Keratinocyte (primary cell): ENCODE measurements around the gene ZNF202. TPM values are rescaled to one million over a fixed set of nuclear protein-coding genes. Genes with fewer than 3 reads are reported as not detected.

Source experiments
- DNase-seq: peaks from one replicate; pipeline ENCODE4 v3.0.0-alpha.2; 2011; ENCODE audit warnings: low read depth, missing footprints, low spot score
- FAIRE-seq: peaks from 2 replicates; lab custom pipeline; 2011; peaks lifted over from hg19 to GRCh38; lab: Jason Lieb, UNC
- H2AFZ ChIP-seq: 2 replicates; pipeline ENCODE4 v1.6.0; 2012; ENCODE audit warnings: low read length, control low read depth, inconsistent platforms; ENCODE audit not compliant: control insufficient read depth
- H3K27ac ChIP-seq: 2 replicates; pipeline ENCODE4 v1.5.1; 2011; ENCODE audit warnings: low read length; ENCODE audit not compliant: control insufficient read depth, insufficient read depth
- H3K27me3 ChIP-seq: 3 replicates; pipeline ENCODE4 v1.6.0; 2011; ENCODE audit warnings: low read length; ENCODE audit not compliant: control insufficient read depth, insufficient read depth; ENCODE audit errors: extremely low read depth
- H3K36me3 ChIP-seq, 2 experiments: 2 replicates in 1 of 2; 3 replicates in 1 of 2; pipeline ENCODE4 v1.5.1; 2011; ENCODE audit warnings: low read length in 2 of 2, mild to moderate bottlenecking in 1 of 2; ENCODE audit not compliant: control insufficient read depth in 2 of 2, insufficient read depth in 2 of 2; ENCODE audit errors: extremely low read depth in 1 of 2
- H3K4me1 ChIP-seq: 3 replicates; pipeline ENCODE4 v1.5.1; 2011; ENCODE audit warnings: low read length; ENCODE audit not compliant: control insufficient read depth, insufficient read depth; ENCODE audit errors: extremely low read depth
- H3K4me2 ChIP-seq: 3 replicates; pipeline ENCODE4 v1.6.0; 2011; ENCODE audit warnings: low read depth, low read length; ENCODE audit not compliant: control insufficient read depth, insufficient read depth; ENCODE audit errors: extremely low read depth
- H3K4me3 ChIP-seq, 3 experiments: fragments of 200-600 bp in 1 of 3; sonication (generic) in 1 of 3; 2 replicates in 2 of 3; 3 replicates in 1 of 3; pipeline ENCODE4 v1.5.1; 2011 to 2016; ENCODE audit warnings: low read length in 3 of 3, mild to moderate bottlenecking in 3 of 3, control low read depth in 2 of 3, inconsistent platforms in 1 of 3, low read depth in 1 of 3, mixed read lengths in 1 of 3, mixed run types in 1 of 3, moderate library complexity in 1 of 3; ENCODE audit not compliant: control insufficient read depth in 2 of 3, insufficient read depth in 2 of 3; ENCODE audit errors: extremely low read depth in 1 of 3
- H3K79me2 ChIP-seq: 2 replicates; pipeline ENCODE4 v1.6.0; 2012; ENCODE audit warnings: low read length; ENCODE audit not compliant: control insufficient read depth, insufficient read depth
- H3K9ac ChIP-seq: 3 replicates; pipeline ENCODE4 v1.6.0; 2011; ENCODE audit warnings: low read length; ENCODE audit not compliant: control insufficient read depth, insufficient read depth; ENCODE audit errors: extremely low read depth
- H3K9me1 ChIP-seq: 3 replicates; pipeline ENCODE4 v1.6.0; 2011; ENCODE audit warnings: low read length; ENCODE audit not compliant: control insufficient read depth, insufficient read depth; ENCODE audit errors: extremely low read depth
- H3K9me3 ChIP-seq: 2 replicates; pipeline ENCODE4 v1.5.1; 2012; ENCODE audit warnings: low read depth, low read length; ENCODE audit not compliant: control insufficient read depth
- H4K20me1 ChIP-seq: 3 replicates; pipeline ENCODE4 v1.6.0; 2011; ENCODE audit warnings: low read length; ENCODE audit not compliant: control insufficient read depth, insufficient read depth; ENCODE audit errors: extremely low read depth
- CTCF ChIP-seq, 3 experiments: IDR thresholded peaks in 1 of 3; conservative IDR thresholded peaks in 1 of 3; optimal IDR thresholded peaks in 1 of 3; 2 replicates in 2 of 3; 3 replicates in 1 of 3; pipeline versions ENCODE3 to v1.5.1; 2011; ENCODE audit warnings: low read length in 3 of 3, mild to moderate bottlenecking in 3 of 3, moderate library complexity in 2 of 3, control low read depth in 1 of 3, inconsistent platforms in 1 of 3; ENCODE audit not compliant: insufficient read depth in 2 of 3; ENCODE audit errors: extremely low read depth in 1 of 3
- EZH2 ChIP-seq: IDR thresholded peaks from one replicate; pipeline ENCODE4 v1.6.1; 2012; ENCODE audit warnings: inconsistent platforms, mild to moderate bottlenecking, low read length, moderate library complexity
- dilution Hi-C: fragments of 300-500 bp; cut with MboI; formaldehyde crosslinking; loops from one replicate; pipeline ENCODE4 v1.7.0; 2020; ENCODE audit warnings: low sequenced_read_pairs; ENCODE audit not compliant: extremely low pct_ligation_motif_present
- polyA plus RNA-seq, 5 experiments: library from polyadenylated mRNA; depleted of rRNA in 3 of 5; stranded (reverse) in 3 of 5; stranded (forward) in 1 of 5; unstranded in 1 of 5; fragments of >200 nt; gene quantifications; 1 replicate in 1 of 5; 2 replicates in 3 of 5; 3 replicates in 1 of 5; pipeline versions ENCODE4 v1.2.1 to v1.2.3, GENCODE V29; 2011 to 2012; ENCODE audit warnings: missing spikeins in 2 of 5, low read depth in 1 of 5, low replicate concordance in 1 of 5

ZNF202 gene
- polyA plus RNA-seq, 1 donor (not counting 4 experiments of a cell fraction or from before 2014, with no cell fraction given) = 11.4 TPM

DNA sequence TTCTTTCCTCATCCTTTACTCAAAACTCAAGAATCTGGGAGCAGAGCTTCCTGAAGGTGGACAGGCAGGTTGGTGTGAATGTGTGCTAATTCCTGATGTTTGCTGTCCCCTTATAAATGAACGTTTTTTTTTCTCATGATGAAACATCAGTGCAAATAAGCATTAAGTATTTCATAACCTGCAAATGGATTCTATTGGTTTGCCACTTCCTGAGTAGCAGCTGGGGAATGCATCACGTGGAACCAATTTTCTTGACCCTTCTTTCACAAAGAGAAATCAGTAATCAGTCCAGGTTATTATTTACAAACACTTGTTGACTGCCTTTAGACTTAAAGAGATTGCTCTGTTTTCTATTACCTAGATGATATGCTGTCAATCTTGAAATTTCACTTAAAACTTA is 46.9 kb downstream of the ZNF202 start:
- no peak overlapping the region for H3K9ac ChIP-seq
- dilution Hi-C loops = no loop called here
- no peaks in the 10 kb centered on the region for H3K27me3 ChIP-seq
- DNase-seq (no peak), FAIRE-seq (no peak)
- no peak overlapping the region for H3K27ac ChIP-seq
- no peaks in the 10 kb centered on the region for H3K4me1 ChIP-seq
- no peaks in the 10 kb centered on the region for H3K9me3 ChIP-seq
- H3K4me2 ChIP-seq = no peak overlapping the region
- no peak for TF ChIP-seq EZH2
- no peaks in the 10 kb centered on the region for H3K36me3 ChIP-seq
- H3K9me1 ChIP-seq = no peaks in the 10 kb centered on the region
- H4K20me1 ChIP-seq = no peaks in the 10 kb centered on the region
- H3K4me3 ChIP-seq = no peak overlapping the region
- H2AFZ ChIP-seq = no peak overlapping the region
- H3K79me2 ChIP-seq = no peaks in the 10 kb centered on the region

DNA sequence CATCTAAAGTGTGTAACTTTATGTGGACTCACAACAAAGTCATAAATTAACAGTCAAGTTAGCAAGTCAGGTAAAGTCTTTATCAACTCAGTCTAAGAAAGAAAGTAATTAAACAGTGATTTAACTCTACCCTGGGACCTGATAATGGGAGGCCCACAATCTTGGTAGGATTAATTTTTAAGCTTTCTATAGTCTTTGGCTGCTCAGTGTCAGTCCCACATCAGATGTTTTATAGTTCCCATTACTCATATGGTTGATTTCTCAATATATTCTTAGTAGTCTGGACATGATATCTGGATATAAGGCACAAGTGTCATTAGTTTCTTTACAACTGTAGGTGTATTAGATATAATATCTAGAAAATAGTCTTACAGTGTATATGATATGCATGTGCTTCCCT is 48.5 kb downstream of the ZNF202 start:
- Histone ChIP-seq H3K27ac (no peak overlapping the region), H4K20me1 (no peaks in the 10 kb centered on the region), H3K4me2 (no peak overlapping the region), H3K36me3 (no peaks in the 10 kb centered on the region), H3K9me3 (no peaks in the 10 kb centered on the region), H3K9me1 (no peaks in the 10 kb centered on the region), H3K79me2 (no peaks in the 10 kb centered on the region), H2AFZ (no peak overlapping the region), H3K27me3 (no peaks in the 10 kb centered on the region), H3K4me3 (no peak overlapping the region), H3K4me1 (no peaks in the 10 kb centered on the region), H3K9ac (no peak overlapping the region)
- FAIRE-seq = no peak
- DNase-seq = no peak
- dilution Hi-C loops = no loop called here
- TF ChIP-seq CTCF (optimal IDR thresholded peaks at IDR 0.05 in 1 of 3, IDR thresholded peaks at IDR 0.05 in 1 of 3, conservative IDR thresholded peaks at IDR 0.05 in 1 of 3; ENCODE audit: extremely low read depth in 1 of 3, insufficient read depth in 2 of 3, low read length in 3 of 3) = no peak
- no peak for TF ChIP-seq EZH2

GRCh38 chr11:123690485-123690884 is 51.0 kb downstream of the ZNF202 start:
- Histone ChIP-seq H3K4me2 (no peak overlapping the region), H3K79me2 (no peaks in the 10 kb centered on the region), H3K4me1 (no peaks in the 10 kb centered on the region), H3K9me1 (no peaks in the 10 kb centered on the region), H3K36me3 (no peaks in the 10 kb centered on the region), H3K4me3 (no peak overlapping the region), H3K9ac (no peak overlapping the region), H3K27ac (no peak overlapping the region), H3K9me3 (no peaks in the 10 kb centered on the region), H2AFZ (no peak overlapping the region), H3K27me3 (no peaks in the 10 kb centered on the region), H4K20me1 (no peaks in the 10 kb centered on the region)
- TF ChIP-seq EZH2 (no peak), CTCF (optimal IDR thresholded peaks at IDR 0.05 in 1 of 3, IDR thresholded peaks at IDR 0.05 in 1 of 3, conservative IDR thresholded peaks at IDR 0.05 in 1 of 3; ENCODE audit: extremely low read depth in 1 of 3, insufficient read depth in 2 of 3, low read length in 3 of 3) (no peak)
- FAIRE-seq (no peak), DNase-seq (no peak)
- dilution Hi-C loops = no loop called here
